Measurements from ENCODE around the gene OR51A7.

Gene OR51A7

GRCh38 chr11:4957396-4957795 is 53.8 kb downstream of the OR51A7 start:
- DNase-seq (ENCODE audit: low read depth): no peak

Data from stimulated activated CD4-positive, alpha-beta T cell treated with anti-CD3 and anti-CD28 coated beads, Interleukin-2, amount 100 ng/mL, for 4 hours (primary cell).